Neural crest cell (in vitro differentiated cells): ENCODE results near the gene CCDC12. TPM values are rescaled to one million over a fixed set of nuclear protein-coding genes. Genes with fewer than 3 reads are reported as not detected.
A peak's percentile ranks its signal among the peaks of the same experiment; 100 is the strongest.
"Not testable (repeated sequence)": the region's sequence is repeated elsewhere in the genome, so short reads cannot be mapped to it uniquely, and the experiment has no call there.

Experiments used
- DNase-seq: peaks from one replicate; pipeline ENCODE4 v3.0.0; 2021; ENCODE audit warnings: low read depth, mixed read lengths, low spot score
- H3K27ac Mint-ChIP-seq: one replicate; pipeline ENCODE4 v1.8.0; 2021; ENCODE audit warnings: mild to moderate bottlenecking, mixed read lengths; ENCODE audit not compliant: unreplicated experiment
- H3K27me3 Mint-ChIP-seq: 2 replicates; pipeline ENCODE4 v1.8.0; 2021; ENCODE audit warnings: low read depth, mild to moderate bottlenecking, mixed read lengths
- H3K36me3 Mint-ChIP-seq: 2 replicates; pipeline ENCODE4 v1.8.0; 2021; ENCODE audit warnings: low read depth, mild to moderate bottlenecking, mixed read lengths
- H3K4me1 Mint-ChIP-seq: 2 replicates; pipeline ENCODE4 v1.8.0; 2021; ENCODE audit warnings: mixed read lengths
- H3K4me3 Mint-ChIP-seq: one replicate; pipeline ENCODE4 v1.8.0; 2021; ENCODE audit warnings: mild to moderate bottlenecking, mixed read lengths
- H3K9me3 Mint-ChIP-seq: 2 replicates; pipeline ENCODE4 v1.8.0; 2021; ENCODE audit warnings: mixed read lengths
- CTCF ChIP-seq: fragments of 200-600 bp; sonication (generic); conservative IDR thresholded peaks from 2 replicates; pipeline ENCODE4 v1.5.0; 2021; ENCODE audit warnings: antibody characterized with exemption, mild to moderate bottlenecking
- total RNA-seq: library from RNA; stranded (reverse); gene quantifications from 2 replicates; pipeline ENCODE4 v1.2.1, GENCODE V29; 2021

The CCDC12 gene
- total RNA-seq, 1 donor from 2014 or later = 54.3 TPM

- DNase-seq = no peak
- Mint-ChIP-seq H3K4me3 (no peak overlapping the region), H3K4me1 (peaks cover 25% of the 10 kb centered on the region), H3K27ac (no peak overlapping the region), H3K9me3 (no peaks in the 10 kb centered on the region), H3K36me3 (peaks cover 5% of the 10 kb centered on the region), H3K27me3 (no peaks in the 10 kb centered on the region)
- no peak for TF ChIP-seq CTCF
Measured at GRCh38 chr3:46971151-46971550, 5.4 kb downstream of the CCDC12 start.

DNA sequence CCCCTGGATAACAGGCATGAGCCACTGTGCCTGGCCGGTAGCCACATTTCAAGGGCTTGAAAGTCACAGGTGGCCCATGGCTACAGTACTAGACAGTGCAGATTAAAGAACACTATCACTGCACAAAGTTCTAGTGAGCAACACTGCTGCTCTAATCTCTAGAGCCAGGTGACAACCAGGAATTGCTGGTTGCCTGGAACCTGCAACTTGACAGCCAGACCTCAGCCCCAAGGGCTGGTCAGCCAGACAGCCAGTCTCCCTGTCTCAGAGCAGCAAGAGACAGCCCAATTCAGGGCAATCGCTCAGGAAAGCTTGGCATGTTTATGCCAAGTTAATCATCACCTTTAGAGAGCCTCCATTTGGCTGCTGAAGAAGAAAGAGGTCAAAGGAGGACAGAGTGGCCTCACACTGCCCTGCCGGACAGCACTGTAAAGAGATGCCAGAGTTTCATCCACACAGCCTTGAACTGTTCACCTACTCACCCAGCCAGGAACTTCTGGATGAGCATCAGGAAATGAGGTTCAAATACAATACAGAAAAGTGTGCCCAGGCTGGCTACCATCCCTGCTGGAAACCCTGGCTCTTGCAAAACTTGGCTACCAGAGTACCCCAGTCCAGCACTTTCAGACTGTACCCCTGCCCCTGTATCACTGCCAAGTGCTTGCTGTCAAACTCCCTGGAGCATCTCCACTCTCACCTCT, 6.0 kb downstream of the CCDC12 start:
- Mint-ChIP-seq H3K4me1 (peaks cover 22% of the 10 kb centered on the region), H3K36me3 (peaks cover 10% of the 10 kb centered on the region), H3K27ac (no peak overlapping the region), H3K4me3 (peak overlapping the region; percentile 39), H3K27me3 (no peaks in the 10 kb centered on the region), H3K9me3 (no peaks in the 10 kb centered on the region)
- TF ChIP-seq CTCF = no peak
- DNase-seq = no peak

- H3K27ac Mint-ChIP-seq = no peak overlapping the region
- no peak for DNase-seq
- no peak for TF ChIP-seq CTCF
- peaks cover 11% of the 10 kb centered on the region for H3K4me1 Mint-ChIP-seq
- no peaks in the 10 kb centered on the region for H3K27me3 Mint-ChIP-seq
- peak overlapping the region; percentile 23 for H3K4me3 Mint-ChIP-seq
- no peaks in the 10 kb centered on the region for H3K9me3 Mint-ChIP-seq
- H3K36me3 Mint-ChIP-seq = peaks cover 14% of the 10 kb centered on the region
Measured at GRCh38 chr3:46968783-46969428, 7.6 kb downstream of the CCDC12 start.

DNA sequence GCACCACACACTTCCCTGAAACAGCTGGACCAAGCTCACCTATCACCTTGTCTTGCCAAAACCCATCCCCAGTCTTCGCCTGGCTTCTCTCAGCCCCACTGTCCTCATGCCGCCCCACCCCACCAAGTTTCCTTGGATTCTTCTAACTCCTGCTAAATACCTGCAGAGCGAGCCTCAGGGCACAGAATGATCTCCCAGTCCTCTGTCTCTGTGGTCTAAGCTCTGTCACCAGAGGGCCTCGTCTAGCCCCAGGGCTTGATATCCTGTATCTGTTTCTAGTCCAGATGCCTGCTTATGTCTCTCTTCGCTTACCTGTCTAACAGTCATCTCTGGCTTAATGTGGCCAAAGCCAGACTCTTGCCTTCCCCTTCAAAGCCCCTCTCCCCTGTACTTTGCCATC, 9.7 kb downstream of the CCDC12 start:
- DNase-seq = no peak
- Mint-ChIP-seq H3K4me3 (no peak overlapping the region), H3K36me3 (peaks cover 24% of the 10 kb centered on the region), H3K4me1 (peaks cover 8% of the 10 kb centered on the region), H3K9me3 (peaks cover 5% of the 10 kb centered on the region), H3K27ac (peak overlapping the region; percentile 83), H3K27me3 (no peaks in the 10 kb centered on the region)
- TF ChIP-seq CTCF = no peak

- Mint-ChIP-seq H3K27me3 (no peaks in the 10 kb centered on the region), H3K36me3 (peaks cover 26% of the 10 kb centered on the region), H3K4me1 (peaks cover 17% of the 10 kb centered on the region), H3K4me3 (no peak overlapping the region), H3K9me3 (peaks cover 5% of the 10 kb centered on the region), H3K27ac (no peak overlapping the region)
- TF ChIP-seq CTCF = no peak
- no peak for DNase-seq
Measured at GRCh38 chr3:46965151-46965550, 11.4 kb downstream of the CCDC12 start.

GRCh38 chr3:46964038-46964590, 12.4 kb downstream of the CCDC12 start:
- Mint-ChIP-seq H3K36me3 (peaks cover 26% of the 10 kb centered on the region), H3K4me1 (peaks cover 28% of the 10 kb centered on the region)
- H3K27ac Mint-ChIP-seq, H3K9me3 Mint-ChIP-seq, H3K4me3 Mint-ChIP-seq, H3K27me3 Mint-ChIP-seq, DNase-seq: not testable (repeated sequence)
